NCI-H128 (cell line): ENCODE measurements around the gene DHRS7B.
"Not testable (repeated sequence)": the region's sequence is repeated elsewhere in the genome, so short reads cannot be mapped to it uniquely, and the experiment has no call there.

Source experiments
- DNase-seq: peaks from one replicate; lab custom pipeline; 2025; ENCODE audit not compliant: unreplicated experiment; lab: John Stamatoyannopoulos, UW

DHRS7B gene

DNA sequence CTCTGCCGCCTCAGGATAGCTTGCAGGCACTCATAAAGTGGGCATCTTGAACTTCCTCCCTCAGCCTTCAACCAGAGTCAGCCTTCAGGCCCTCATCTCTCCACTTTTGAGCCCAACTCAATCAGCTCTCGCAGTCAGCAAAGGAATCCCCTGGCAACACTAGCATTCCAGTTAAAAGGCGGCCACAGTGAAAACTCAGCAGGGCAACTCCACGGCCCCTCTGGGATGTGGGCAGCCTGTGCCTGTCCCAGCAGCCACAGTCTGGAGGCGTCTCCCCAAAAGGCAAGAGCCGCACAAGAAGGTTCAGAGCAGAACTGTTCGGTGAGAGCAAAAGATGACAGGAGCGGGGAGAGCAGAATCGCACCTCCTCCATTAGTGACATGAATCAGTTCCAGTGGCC, 78.2 kb downstream of the DHRS7B start:
- no peak for DNase-seq

DNA sequence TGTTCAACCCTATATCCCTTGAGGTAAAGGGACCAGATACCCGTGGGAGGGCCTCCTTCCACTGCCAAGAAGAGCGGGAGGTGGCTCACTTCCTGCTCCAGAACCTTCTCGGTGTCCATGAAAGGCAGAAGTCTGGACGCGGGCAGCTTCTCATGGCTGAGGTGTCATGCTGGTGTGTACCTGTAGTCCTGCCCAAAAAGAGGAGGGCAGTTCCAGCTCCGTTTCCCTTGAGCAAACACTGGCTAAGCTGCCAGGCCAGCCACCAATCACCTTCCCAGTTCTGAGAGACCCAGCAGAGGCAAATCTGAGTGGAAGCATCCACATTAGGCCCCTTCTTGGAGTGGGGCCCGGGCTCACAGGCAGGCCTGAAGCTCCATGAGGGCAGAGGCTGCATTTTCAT, 81.6 kb downstream of the DHRS7B start:
- DNase-seq, result no peak

DNA sequence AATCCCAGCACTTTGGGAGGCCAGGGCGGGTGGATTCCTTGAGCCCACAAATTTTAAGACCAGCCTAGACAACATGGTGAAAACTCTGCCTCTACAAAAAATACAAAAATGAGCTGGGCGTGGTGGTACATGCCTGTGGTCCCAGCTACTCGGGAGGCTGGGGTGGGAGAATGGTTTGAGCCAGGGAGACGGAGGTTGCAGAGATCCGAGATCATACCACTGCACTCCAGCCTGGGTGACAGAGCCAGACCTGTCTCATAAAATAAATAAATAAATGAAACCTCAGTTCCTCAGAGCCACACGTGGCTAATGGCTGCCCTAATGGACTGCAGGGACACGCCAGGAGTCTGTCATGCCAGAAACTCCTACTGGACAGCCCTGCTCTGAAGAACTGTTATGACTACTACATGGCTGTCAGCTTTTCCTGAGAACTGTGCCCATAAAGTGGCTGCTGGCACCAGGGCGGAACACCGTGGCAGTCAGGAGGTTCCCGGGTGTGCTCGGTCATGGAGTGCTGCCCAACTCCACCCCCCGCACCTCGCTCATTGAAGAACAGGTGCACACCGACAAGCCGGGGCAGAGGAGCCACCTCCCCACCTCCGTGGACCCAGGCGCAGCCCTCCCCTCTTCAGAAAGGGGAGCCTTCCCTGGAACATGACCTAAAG, 82.9 kb downstream of the DHRS7B start:
- no peak for DNase-seq

- DNase-seq, result no peak
Measured at GRCh38 chr17:21210411-21211076, 83.8 kb downstream of the DHRS7B start.

- DNase-seq, result no peak
Measured at GRCh38 chr17:21211825-21212479, 85.2 kb downstream of the DHRS7B start.

DNA sequence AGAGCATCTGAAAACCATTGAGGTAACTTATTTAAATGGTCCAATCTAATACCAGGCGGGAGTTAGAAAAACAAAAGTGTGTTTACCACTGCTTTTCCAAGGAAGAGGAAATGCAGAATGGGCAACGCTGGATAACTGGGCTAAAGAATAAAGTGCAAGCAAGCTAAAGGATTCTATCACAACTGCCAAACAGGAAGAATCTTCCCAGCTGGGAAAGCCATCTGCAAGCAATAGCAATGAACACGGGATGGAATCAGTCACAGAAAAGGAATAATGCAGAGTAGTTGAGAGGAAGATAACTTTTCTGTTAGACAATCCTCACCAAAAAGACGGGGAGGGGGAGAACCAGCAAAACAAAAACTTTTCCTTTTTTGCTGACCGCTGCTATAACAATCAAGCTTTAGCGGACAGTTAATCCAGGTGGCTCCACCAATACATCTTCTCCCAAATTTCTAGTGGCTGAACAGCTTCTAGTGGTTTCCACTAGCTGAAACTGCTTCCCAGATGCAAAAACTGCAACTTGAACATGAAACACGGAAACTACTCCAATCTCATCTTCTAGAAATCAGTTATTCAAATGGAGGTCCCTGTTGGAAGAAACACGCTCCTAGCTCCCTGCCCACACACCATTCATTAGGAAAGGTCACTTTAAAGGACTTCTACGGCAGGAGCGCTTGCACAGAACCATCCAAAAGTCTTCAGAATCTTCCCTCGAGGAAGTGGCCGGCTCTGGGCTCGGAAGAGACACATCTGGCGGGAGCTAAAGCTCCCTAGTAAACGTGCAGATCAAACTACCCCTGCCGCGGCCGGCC, 86.3 kb downstream of the DHRS7B start:
- no peak for DNase-seq

- DNase-seq, result no peak
Measured at GRCh38 chr17:21213638-21214014, 86.9 kb downstream of the DHRS7B start.

GRCh38 chr17:21214015-21214776, 87.4 kb downstream of the DHRS7B start, which contains the start of gene TMEM11:
TMEM11 (minus strand) TSS chr17:21214161; CDS start chr17:21214152, 9 bp downstream.
- peak; percentile 75 for DNase-seq

DNA sequence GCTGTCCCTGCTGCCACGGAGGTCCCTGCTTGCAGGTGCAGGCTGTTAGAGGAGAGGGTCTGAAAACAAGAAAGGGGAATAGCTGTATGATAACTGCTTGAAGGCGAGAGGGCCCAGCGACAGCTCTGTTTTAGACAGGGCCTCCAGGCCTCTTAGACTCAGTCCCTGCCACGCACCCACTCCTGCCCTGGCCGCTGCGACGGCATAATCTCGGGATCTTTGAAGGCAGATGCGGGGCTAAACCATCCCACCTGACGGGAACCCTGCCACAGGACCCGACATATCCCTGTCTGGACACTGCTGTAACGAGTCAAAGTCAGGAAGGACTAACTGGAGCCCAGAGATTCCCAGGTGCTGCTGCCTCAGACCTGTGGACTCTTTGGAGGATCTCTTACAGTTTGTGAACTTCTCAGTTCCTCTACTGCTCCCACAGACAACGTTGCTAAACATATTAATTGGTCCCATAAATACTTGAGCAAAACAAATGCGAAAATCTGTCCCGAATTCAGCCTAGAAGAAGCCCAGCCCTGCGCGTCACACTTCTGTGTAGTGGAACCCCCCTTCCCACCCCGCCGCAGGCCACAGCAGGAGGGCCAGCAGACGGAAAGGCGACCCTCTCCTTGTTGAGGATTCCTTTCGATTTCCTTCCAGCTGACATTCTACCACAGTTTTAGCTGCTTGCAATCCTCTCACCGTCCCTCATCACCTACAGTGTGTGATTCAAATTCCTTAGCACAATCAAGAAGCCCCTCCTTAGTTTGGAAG, 88.2 kb downstream of the DHRS7B start:
- DNase-seq, result no peak

DNA sequence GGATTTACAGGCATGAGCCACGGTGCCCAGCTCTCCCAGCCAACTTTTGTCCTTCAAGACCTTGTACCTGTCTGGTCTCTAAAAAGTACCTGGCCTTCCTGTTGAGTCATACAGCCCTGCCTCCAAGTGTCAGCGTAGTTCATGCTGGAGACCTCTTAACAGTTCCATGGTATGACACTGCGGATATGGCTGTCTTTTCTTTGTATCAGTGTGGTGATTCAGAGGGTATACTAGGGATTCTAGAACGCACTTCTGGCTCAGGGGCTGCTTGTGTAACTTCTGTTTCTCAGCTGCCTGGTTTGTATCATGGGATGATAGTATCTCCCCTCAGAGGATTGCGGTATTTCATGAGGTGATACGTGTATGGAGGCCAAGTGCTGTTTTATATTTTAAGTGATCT, 89.2 kb downstream of the DHRS7B start:
- no peak for DNase-seq

DNA sequence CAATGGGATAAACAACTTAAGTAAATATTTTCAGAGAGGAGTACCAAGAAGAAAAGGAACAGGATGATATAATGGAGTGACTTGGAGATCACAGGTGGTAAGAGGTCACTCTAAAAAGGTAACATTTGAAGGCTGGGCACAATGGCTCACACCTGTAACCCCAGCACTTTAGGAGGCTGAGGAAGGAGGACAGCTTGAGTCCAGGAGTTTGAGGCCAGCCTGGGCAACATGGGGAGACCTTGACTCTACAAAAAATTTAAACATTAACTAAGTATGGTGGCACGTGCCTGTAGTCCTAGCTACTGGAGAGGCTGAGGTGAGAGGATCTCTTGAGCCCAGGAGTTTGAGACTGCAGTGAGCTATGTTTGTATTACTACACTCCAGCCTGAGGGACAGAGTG, 90.6 kb downstream of the DHRS7B start:
- DNase-seq, result no peak

GRCh38 chr17:21218101-21218500, 91.3 kb downstream of the DHRS7B start:
- no peak for DNase-seq

GRCh38 chr17:21218831-21219380, 92.1 kb downstream of the DHRS7B start:
- no peak for DNase-seq

DNA sequence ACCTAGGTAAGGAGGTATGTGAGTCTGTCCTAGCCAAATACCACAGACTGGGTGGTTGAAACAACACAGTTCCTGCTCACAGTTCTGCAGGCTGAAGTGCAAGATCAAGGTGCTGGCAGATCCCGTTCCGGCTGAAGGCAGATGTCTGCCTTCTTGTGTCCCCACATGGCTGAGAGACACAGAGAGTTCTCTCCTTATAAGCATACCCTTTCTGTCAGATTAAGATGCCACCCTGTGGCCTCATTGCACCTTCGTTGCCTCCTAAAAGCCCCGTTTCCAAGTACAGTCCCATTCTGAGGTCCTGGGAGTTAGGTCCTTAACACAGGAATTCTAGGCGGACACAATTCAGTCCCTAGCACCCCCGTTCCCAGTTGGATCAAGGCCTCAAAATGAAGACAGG, 96.3 kb downstream of the DHRS7B start:
- no peak for DNase-seq

DNA sequence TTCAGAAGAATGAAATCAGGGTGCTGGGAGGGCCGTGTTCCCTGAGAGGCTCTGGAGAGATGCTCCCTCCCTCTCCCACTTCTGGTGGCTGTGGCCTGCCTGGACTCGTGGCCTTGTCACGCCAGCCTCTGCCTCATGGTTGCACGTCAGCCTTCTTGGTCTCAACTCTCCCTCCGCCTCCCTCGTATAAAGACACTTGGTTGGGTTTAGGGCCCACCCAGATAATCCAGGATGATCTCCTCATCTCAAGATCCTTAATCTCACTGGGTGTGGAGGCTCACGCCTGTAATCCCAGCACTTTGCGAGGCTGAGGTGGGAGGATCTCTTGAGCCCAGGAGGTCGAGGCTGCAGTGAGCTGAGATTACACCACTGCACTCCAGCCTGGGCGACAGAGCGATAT, 100.5 kb downstream of the DHRS7B start:
- DNase-seq, result not testable (repeated sequence)

DNA sequence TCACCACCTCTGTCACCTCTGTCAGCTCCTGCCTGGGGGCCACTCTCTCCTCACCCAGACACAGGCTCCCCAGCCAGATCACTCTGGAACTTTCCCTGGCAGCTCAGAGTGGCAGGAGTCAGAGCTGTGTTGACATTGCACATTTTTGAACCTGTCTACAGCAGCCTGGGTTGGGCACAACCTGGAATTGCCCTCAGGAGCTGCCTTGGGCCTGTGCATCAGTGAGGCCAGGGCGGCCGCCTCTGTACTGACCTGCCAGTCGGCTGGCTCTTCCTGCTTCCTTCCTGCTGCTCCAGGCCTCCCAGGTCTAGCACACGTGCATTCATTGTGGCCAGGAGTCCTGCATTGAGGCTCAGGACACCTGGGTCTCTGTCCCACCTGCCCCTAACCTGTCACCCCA, 101.3 kb downstream of the DHRS7B start:
- DNase-seq, result no peak

- DNase-seq, result no peak
Measured at GRCh38 chr17:21228845-21229244, 102.1 kb downstream of the DHRS7B start.

DNA sequence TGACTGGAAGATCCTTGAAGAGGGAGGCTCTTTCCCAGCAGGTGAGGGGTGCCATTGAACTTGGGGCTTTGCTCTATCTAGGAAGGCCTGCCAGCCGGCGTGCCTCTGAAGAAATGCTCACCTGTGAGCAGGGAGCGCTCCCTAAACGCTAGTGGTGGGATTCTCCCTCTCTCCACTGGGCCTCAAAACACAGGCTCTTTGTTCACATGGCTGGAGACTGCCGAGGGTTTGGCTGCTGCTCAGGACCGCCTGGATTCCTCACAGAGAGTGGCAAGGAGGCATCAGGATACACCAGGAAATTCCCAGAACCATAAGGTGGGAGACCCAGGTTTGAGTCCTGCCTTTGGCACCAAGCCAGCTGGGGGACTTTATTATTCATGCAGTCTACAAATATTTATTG, 104.8 kb downstream of the DHRS7B start:
- DNase-seq, result no peak

GRCh38 chr17:21232033-21232749, 105.4 kb downstream of the DHRS7B start:
- DNase-seq, result no peak
